ENCODE data around the gene CBLB.

Gene CBLB

DNA sequence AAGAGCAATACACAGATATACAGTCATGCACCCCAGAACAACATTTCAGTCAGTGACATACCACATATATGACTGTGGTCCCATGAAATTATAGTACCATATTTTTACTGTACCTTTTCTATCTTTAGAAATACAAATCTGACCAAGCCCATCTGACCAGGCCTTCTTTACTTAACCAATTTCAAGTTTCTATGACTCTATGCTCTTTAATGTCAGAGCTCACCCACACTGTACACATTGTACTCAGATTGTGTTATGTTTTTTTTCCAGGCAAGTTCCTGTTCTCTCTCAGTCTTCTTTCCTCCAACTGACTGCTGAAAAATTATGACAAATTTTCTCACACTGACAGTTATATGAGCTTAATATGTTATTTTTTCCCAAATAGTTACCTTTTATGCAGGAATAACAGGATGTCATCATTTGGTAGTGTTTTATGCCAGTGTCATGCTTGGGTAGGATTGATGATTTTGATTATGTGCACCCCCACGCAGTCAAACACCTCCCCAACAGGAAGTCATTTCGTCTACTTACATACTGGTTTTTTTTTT is 8.0 kb upstream of the CBLB start:
- no peak for DNase-seq

DNA sequence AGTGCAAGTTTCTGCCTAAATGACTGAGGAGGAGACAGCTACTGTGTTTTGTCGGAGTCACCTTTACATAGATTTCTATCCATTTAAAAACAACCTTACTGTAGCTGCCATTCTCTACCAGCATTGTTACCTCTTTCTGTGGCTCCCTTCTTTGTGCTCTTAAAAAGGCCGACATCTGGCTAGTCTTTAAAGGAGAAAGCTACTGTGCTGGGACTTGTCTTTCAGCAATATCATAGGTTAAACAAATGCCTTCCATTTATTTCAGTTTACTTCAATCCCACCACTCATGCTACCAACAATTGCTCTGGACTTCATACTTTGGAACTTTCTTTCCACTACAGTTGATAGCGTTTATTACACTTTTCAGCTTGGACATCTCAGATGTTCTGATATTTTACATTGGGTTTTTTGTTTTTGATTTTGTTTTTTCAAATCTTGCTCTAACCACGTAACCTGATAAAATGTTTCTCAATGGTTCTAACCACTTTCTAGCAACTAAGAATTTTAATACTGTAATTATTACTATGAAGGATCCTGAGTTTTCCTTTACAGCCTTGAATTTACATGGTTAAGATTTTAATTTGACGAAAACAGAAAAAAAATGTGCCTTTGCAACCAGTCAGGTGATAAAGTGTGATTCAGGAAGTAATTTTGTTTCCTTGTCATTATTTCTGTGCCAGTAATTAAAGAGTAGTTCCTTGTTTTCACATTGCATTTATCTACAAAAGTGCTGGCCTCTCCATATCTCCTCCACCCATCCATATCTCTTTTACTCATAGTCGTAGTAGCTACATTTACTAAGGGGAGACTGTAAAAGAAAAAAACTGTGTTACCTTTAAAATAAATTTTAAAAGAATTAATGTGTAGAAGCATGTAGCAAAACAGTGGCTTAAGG is 1.3 kb upstream of the CBLB start:
- DNase-seq: no peak

DNA sequence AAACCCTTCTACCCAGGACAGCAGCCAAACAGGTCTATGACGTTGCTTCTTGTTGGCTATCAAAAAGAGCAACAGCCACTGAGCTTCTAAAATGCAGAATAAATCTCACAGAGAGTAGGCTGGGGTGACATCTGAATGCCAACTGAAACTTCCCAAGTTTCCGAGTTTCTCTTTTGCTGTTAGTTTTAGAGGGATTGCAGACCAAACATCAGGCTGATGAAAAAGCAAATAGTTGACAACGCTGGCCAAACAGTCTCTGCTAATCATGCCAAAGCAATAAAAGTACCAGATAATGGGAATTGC is 670 bp upstream of the CBLB start:
- no peak for DNase-seq

DNA sequence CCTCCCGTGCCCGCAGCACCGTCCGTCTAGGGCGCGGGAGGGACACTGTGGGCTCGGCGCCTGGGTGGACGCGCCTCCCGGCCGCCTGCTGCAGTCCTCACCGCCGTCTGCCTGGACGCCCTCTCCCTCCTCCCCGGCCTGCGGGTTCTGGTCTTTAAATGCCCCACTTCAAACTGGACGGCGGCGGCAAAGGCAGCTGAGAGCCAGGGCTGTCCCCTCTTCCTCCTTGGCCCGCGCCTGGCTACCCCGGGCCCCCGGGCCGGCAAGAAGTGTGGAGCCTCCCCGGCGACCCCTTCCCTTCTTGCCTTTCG is 426 bp downstream of the CBLB start:
- peak in 33 of 51 donors; percentile 9 to 82 (median 58) for DNase-seq

DNA sequence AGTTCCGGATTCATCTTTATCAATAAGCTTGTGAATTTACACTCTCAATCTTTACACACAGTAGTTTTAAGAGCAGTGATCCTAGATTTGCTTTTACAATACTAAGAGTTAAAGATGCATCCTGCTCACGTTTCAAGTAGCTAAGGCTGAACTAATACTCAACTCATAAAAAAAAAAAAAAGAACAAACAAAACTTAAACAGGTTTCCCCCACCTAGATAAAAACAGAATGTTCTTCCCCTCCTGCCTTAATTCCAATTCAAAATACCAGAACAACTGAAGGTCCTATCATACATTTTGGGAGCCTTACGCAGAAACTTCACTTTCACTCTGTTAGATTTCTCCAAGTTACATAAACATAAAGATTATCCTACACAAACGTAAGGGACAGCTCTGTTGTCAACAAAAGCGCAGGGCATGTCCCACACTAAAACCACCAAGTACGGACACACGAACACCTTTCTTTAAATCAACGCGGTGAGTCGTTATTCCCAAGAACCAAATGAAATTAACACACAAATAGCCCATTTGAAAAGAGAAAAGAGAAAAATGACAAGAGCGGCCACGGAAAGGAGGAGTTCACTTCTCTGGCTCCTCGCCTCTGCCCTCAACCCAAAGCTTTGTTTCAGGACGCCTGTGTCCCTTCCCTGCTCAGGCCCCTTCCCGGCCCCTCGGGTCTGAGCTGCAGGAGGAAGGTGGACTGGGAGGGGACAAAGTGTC is 941 bp downstream of the CBLB start:
- DNase-seq: peak in 3 of 51 donors; percentile 46 to 72 (median 70)

DNA sequence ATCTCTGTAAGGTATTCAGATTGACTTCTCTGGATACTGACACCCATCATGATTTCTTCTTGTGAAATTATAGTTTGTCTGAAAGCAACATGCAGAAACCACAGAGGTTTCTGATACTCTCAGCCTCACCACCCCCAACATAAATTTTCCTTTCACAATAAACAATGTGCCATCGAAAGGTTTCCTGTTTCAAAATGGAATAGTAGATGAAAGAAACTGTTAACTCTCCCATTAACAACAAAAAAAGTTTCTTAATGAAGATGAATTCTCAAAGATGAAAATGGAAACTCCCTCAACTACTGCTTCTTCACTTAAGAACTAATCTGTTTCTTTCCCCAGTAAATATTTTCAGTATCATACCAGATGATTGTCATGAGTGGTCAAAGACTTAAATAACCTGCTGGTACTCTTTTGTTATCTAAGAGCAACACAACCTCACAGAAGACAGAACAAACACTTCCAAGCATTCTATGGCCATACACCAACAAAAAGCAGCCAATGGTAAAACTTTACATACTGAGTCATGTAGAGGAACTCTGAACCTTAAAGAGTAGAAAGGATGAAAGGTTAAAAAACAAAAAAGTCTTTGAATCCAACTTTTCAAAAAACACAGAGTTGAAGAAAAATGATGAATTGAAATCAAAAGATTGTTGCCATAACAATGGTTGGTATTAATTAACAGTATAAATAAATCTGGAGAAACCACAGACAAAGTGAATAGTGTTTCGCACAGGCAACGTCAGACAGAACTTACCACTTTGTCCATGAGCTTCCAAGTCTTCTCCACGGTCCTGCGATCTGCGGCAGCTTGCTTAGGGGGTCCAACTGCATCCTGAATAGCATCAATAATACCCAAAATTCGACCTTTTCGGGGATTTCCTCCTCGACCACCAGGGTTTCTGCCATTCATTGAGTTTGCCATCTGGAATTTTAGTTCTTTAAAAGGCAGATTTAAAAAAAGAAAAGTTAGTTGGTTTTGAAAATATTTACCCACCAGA is 1.9 kb downstream of the CBLB start:
- peak in 4 of 51 donors; percentile 2 to 7 (median 2) for DNase-seq

DNA sequence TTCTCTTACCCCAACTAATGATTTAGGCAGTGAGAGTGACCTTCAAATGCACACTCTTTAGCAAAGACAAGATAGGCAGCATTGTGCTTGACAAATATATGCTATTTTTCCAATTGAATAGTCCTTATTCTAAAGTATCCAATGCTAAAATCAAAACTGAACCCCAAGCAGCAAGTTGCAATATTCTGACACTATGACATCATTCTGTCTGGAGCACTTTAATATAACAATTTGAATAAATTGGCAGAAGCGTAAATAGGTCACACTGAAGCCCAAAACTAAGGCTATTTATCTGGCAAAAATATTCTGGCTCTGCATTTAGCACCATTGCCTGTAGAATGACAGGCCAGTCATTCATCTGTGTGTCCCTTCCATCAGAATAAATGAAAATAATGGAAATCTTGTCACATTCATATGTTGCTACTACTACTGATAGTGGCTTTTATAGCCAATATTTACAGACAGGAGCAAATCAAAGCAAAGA is 2.9 kb downstream of the CBLB start:
- DNase-seq: no peak

DNA sequence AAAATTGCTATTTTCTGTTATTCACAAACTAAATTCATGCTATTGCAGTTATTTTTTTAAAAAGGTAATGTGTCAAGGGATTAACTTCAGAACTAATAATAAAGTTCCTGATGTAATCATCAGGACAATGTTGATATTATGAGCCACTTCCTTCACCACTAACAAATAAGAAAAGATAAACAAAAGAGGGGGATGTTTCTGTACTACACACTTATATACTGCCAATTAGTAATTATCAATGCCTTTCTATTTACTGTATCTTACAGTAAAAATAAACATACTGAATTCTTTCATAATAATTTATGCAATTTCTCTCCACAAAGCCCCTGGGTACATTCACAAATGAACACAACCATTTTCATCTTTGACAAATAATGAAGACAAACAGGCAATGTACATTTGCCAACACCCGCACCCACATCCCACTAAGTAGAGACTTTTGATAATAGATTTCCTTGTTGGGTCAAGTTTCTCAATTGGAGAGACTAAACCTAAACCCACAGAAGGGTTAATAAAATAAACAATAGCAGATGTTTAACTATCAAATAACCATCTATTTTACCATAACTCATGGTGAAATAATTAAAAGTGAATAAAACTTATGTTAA is 3.7 kb downstream of the CBLB start:
- DNase-seq: no peak

DNA sequence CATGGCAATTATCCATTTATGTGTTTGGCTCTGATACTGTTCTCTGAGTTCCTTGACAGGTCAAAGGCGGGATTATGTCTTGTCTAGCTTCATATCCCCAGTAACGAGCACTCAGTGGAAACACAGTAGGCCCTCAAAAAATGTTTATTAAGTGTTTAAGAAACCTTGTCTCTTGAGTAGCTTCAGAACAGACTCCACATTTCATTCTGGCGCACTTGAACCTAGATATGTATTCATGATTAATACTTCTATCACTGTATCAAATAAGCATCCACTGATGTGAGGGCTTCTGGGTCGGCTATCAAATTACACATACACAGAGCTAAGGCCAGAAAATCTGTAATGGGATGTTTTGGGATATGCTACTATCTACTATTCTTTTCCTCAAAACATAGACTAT is 4.6 kb downstream of the CBLB start:
- no peak for DNase-seq

DNA sequence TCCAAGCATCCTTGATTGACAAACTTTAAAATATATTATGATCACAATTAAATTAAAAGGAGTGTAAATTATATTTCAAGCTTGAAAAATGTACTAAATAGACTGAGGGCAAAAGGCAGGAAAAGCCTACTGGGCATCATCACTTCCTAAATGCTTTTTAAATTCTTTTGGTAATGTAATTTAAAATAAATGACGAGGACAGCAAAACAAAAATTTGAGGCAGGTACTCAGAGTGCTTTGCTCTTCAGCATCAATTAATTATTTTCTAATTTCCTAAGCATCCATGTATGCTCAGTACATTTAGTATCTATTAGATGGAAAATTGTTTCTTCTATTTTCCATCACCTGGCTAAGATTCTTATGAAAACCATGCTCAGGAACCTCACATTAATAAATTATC is 5.2 kb downstream of the CBLB start:
- no peak for DNase-seq

DNA sequence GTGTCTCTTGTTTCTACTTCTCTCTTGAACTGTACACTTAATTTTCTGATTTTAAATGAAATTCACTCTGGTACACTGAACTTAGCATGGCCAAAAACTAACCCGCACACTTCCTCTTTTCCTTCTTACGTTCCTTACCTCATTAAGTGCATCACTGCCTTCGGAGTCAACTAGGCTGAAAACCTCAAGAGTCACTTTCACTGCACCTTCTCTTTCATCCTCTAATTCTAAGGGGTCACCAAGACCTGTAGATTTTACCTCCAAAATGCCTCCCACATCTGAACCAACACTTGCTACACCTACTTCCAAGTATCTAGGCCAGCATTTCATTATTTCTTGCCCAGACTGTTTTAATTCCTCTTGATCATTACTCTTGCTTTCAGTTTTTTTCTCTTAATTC is 6.6 kb downstream of the CBLB start:
- no peak for DNase-seq

DNA sequence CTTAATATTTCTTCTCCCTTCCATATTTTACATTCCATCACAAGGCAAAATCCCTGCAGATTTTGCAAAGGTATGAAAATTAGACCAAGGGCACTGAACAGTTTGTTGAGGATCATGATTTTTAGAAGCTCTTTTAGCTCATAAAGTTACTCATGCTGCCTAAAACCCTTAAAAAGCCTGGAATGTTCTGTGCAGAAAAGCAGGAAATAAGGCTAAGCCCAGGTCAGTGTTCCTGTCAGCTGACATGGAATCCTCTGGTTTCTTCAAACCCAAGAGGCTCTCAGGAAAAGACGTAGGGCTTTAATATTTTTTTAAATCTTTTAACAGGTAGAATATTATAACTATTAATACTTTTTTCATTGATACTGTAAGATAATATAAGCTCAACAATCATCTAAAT is 8.2 kb downstream of the CBLB start:
- no peak for DNase-seq

DNA sequence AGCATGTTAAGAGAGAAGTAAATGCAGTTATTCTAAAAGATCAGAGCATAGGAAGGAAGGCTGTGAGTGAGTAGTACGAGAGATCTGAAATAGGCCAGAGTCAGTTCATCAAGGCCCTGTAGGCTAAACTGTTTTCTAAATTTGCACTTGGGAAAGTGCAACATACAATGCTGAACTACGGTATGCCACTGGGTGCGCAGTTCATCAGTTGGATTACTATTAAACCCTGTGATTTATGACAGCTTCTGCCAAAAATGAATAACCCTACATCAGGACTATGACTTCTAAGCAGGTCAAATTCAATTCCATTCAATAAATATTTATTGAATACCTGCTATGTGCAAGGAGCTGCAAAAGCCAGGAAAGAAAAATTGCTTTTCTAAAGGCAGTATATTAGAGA is 10.8 kb downstream of the CBLB start:
- no peak for DNase-seq

DNA sequence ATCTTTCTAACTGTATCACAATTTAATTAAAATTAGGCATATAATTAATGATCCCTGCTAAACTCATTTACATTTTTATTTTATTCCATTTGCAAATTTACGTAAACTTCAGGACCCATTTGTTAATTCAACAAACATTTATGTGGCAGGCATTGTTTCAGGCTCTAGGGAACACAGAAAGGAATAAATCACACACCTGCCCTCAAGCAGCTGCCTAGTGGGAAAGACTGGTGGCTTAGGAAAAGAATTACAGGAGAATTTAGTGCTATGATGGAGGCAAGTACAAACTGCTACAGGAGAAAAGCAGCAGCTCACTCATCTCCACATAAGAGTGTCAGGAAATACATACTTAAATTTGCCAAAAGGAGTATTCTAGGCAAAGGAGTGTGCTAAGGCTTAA is 11.2 kb downstream of the CBLB start:
- DNase-seq: no peak

DNA sequence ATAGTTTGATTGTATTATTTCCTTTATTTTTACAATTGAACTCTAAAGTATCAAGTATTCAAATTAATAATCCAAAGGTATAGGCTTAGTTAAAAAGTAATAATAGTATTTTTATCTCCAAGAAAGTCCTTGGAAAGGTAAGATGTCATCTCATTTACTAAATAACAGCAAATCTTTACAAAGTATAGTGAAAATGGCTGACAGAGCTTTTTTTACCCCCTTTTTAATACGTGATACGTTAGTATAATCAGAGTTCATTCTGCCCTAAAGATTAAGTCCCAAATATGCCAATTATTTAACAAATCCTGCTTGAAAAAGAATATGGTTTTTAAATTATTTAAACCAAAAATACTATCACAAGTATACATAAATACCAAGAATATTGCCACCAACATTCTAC is 12.2 kb downstream of the CBLB start:
- no peak for DNase-seq

DNA sequence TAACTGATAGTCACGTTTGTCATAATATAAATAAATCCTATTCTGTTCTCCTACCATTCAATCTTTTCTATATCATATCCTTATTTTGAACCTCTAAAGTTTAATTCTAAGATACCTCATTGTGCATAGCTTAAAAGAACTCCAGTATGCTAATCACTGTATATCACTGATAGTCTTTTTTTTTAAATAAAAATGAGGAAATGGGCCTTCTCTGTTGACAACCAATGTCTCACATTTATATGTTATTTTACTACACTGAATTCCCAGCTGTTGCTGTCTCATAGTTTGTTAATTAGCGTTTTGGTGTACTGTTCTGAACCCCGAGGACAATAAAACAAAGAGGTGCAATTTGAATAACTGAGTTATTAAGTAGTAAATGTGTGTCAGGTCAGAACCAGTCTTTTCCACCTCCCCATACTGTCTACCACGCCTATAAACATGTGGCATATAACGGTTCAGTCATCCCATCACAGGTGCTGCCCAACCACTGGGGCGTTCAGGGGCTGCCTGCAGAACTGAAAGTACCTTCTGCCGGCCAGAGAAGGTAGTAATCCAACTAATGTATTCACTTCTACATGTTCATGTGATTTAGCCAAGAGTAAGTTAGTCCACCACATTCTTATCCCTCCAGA is 14.9 kb downstream of the CBLB start:
- DNase-seq: no peak

DNA sequence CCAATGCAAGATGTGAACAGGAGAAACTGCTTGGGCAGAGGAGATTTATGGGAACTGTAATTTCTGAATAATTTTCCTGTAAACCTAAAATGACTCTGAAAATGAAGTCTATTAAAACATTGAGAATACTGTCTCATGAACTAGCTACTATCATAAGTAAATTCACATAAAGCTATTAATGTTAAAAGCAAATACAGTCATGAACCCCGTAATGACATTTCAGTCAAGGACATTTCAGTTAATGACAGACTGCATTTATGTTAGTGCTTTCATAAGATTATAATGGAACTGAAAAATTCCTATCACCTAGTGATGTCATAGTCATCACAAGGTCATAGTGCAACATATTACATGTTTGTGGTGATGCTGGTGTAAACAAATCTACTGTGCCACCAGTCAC is 17.2 kb downstream of the CBLB start:
- DNase-seq: no peak

DNA sequence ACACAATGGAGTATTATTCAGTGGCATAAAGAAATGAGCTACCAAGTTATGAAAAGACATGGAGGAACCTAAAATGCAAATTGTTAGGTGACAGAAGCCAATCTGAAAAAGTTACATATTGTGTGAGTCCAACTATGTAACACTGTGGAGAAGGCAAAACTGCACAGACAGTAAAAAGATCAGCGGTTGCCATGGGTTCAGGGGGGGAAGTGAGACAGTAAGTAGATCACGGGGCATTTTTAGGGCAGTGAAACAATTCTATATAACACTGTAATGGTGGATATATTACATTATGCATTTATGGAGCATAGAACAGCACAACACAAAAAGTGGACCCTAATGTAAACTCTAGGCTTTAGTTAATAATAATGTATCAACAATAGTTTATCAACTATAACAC is 17.6 kb downstream of the CBLB start:
- no peak for DNase-seq

DNA sequence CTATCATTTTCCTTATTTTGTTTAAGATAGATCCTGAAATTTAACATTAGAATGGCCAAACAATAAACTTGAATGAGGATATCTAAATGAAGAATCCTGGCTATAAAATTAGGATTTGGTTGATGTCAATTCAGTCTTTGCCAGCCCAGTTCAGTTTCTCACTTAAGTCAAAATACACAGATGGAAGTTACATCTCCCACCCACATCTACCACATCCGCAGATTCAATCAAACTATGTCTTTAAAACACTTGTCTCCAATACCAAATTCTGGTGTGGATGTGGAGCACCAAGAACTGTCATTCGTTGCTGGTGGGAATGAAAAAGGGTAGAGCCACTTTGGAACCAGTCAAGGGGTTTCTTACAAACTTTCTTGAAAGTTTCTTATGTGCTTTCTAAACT is 18.2 kb downstream of the CBLB start:
- DNase-seq: no peak

DNA sequence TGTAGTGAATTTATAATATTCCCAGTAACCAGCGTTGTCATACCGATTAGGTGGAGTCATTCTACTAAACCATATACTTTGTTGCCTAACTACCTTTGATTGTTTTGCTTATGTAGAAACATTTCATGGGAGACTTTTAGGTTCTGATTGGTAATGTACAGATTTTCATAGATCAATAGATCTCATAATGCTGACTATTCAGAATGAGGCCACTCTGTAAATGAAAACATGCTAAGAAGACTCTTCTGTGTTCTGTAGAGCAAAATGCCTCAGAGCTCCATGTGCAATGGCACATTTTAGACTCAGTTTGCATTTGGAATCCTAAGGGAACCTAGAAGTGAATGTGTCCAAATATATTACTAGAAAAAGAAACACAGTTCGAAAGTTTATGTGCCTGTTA is 20.0 kb downstream of the CBLB start:
- no peak for DNase-seq

DNA sequence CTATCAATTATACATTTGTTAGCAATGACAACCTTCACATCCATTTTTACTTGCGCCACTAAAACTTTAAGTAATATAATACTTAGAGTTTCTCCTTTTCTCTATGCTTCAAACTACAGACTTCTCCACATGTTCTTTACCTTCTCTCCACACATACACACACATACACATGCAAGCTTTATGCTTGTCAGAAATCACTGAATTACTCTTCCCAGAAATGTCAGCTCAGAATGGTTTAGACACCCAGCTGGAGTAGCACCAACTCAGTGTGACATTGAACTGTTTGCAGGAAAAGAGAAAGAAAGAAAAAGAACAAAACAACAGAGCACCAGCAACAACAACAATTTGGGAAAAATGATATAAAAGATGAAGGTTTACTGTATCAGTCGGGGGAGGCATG is 20.9 kb downstream of the CBLB start:
- DNase-seq: no peak
